A549 (cell line): ENCODE measurements around the gene SLC30A7. TPM values are rescaled to one million over a fixed set of nuclear protein-coding genes. Genes with fewer than 3 reads are reported as not detected.

Experiments used
- ATAC-seq, 2 experiments: fragments of 200-7000 bp in 1 of 2; fragments of >200 bp in 1 of 2; cut with Nextera tagmentation in 1 of 2; cut with Tn5 transposase in 1 of 2; 3 replicates each; pipeline versions ENCODE4 v1.8.0 to v1.9.1; 2018 to 2020; ENCODE audit warnings: mild to moderate bottlenecking in 1 of 2, moderate library complexity in 1 of 2
- CTCF ChIA-PET: fragments of 300-600 bp; sonication (Branson Sonifier 250); formaldehyde crosslinking; extraction: SDS; loops from one replicate; lab custom pipeline; 2021; ENCODE audit warnings: antibody characterized with exemption, inconsistent platforms; lab: Yijun Ruan, JAX
- POLR2A ChIA-PET: fragments of 350-600 bp; formaldehyde crosslinking; extraction: SDS; loops from one replicate; lab custom pipeline; 2021; ENCODE audit warnings: antibody characterized with exemption, inconsistent platforms; lab: Yijun Ruan, JAX
- DNase-seq, 2 experiments: peaks; one replicate each; pipeline versions ENCODE4 v3.0.0 to v3.0.0-alpha.2; 2011 to 2016; ENCODE audit warnings: low read depth in 1 of 2, low spot score in 1 of 2
- FAIRE-seq: peaks from 2 replicates; lab custom pipeline; 2011; peaks lifted over from hg19 to GRCh38; lab: Jason Lieb, UNC
- H3K27ac ChIP-seq, 2 experiments: fragments of >200 bp; sonication (Bioruptor Twin); formaldehyde crosslinking; 3 replicates each; pipeline ENCODE4 v1.5.1; 2016 to 2017
- H3K4me1 ChIP-seq: fragments of >200 bp; sonication (Bioruptor Twin); formaldehyde crosslinking; 3 replicates; pipeline ENCODE4 v1.6.1; 2016
- H3K4me2 ChIP-seq: fragments of >200 bp; sonication (Bioruptor Twin); formaldehyde crosslinking; 3 replicates; pipeline ENCODE4 v1.6.1; 2016
- H3K4me3 ChIP-seq: fragments of >200 bp; sonication (Bioruptor Twin); formaldehyde crosslinking; 3 replicates; pipeline ENCODE4 v1.5.1; 2016
- H3K9me3 ChIP-seq: fragments of >200 bp; sonication (Bioruptor Twin); formaldehyde crosslinking; 3 replicates; pipeline ENCODE4 v1.6.1; 2016
- CBX2 ChIP-seq: fragments of 200-600 bp; sonication (generic); IDR thresholded peaks from 2 replicates; pipeline ENCODE4 v1.6.1; 2016; ENCODE audit warnings: low read depth, mild to moderate bottlenecking, borderline replicate concordance
- CHD4 ChIP-seq: fragments of 200-600 bp; sonication (generic); IDR thresholded peaks from 2 replicates; pipeline ENCODE4 v1.6.1; 2016; ENCODE audit warnings: antibody characterized with exemption, mild to moderate bottlenecking, borderline replicate concordance
- FOSB ChIP-seq: fragments of 250-450 bp; sonication (Bioruptor Pico); IDR thresholded peaks from 2 replicates; pipeline ENCODE4 v1.5.0; 2020; ENCODE audit warnings: mild to moderate bottlenecking, moderate library complexity
- FOXS1 ChIP-seq: fragments of 250-450 bp; sonication (Bioruptor Pico); IDR thresholded peaks from 2 replicates; pipeline ENCODE4 v1.5.0; 2020; ENCODE audit warnings: mild to moderate bottlenecking, moderate library complexity
- GATA3 ChIP-seq: IDR thresholded peaks from 2 replicates; pipeline ENCODE4 v1.6.1; 2012; ENCODE audit warnings: borderline replicate concordance
- HOXA7 ChIP-seq: fragments of 250-450 bp; sonication (Bioruptor Pico); IDR thresholded peaks from 2 replicates; pipeline ENCODE4 v1.5.0; 2020; ENCODE audit warnings: mild to moderate bottlenecking, moderate library complexity
- HOXB5 ChIP-seq: fragments of 250-450 bp; sonication (Bioruptor Pico); IDR thresholded peaks from 2 replicates; pipeline ENCODE4 v1.5.0; 2020; ENCODE audit warnings: mild to moderate bottlenecking, moderate library complexity
- JUN ChIP-seq, 2 experiments: fragments of >200 bp; sonication (Bioruptor Twin); formaldehyde crosslinking; IDR thresholded peaks; 2 replicates in 1 of 2; 3 replicates in 1 of 2; pipeline ENCODE4 v1.6.1; 2016 to 2017
- KDM5A ChIP-seq: fragments of 200-600 bp; sonication (generic); IDR thresholded peaks from 2 replicates; pipeline ENCODE4 v1.6.1; 2016; ENCODE audit warnings: antibody characterized with exemption, mild to moderate bottlenecking
- MAX ChIP-seq: IDR thresholded peaks from 2 replicates; pipeline ENCODE4 v1.6.1; 2012
- MYC ChIP-seq: IDR thresholded peaks from 2 replicates; pipeline ENCODE4 v1.6.1; 2012; ENCODE audit warnings: mild to moderate bottlenecking, inconsistent platforms, low read length, improper control_type of control experiment, borderline replicate concordance
- NFE2L2 ChIP-seq: fragments of 150-350 bp; conservative IDR thresholded peaks from 2 replicates; pipeline ENCODE4 v1.6.1; 2014; ENCODE audit warnings: low read length
- POLR2A ChIP-seq: IDR thresholded peaks from 2 replicates; pipeline ENCODE4 v1.6.1; 2012; ENCODE audit warnings: mild to moderate bottlenecking, low read length
- RAD21 ChIP-seq, 2 experiments: fragments of >200 bp in 1 of 2; sonication (Bioruptor Twin) in 1 of 2; formaldehyde crosslinking in 1 of 2; IDR thresholded peaks in 1 of 2; conservative IDR thresholded peaks in 1 of 2; 2 replicates in 1 of 2; 3 replicates in 1 of 2; pipeline ENCODE4 v1.6.1; 2012 to 2018; ENCODE audit warnings: inconsistent platforms in 1 of 2
- SREBF2 ChIP-seq: fragments of 450-650 bp; IDR thresholded peaks from 2 replicates; pipeline ENCODE4 v1.6.1; 2014; ENCODE audit warnings: mild to moderate bottlenecking, moderate library complexity
- TFCP2L1 ChIP-seq: fragments of 250-450 bp; sonication (Bioruptor Pico); IDR thresholded peaks from 2 replicates; pipeline ENCODE4 v1.5.0; 2021; ENCODE audit warnings: mild to moderate bottlenecking
- TP53 ChIP-seq: fragments of 250-450 bp; sonication (Bioruptor Pico); IDR thresholded peaks from 2 replicates; pipeline ENCODE4 v1.5.0; 2021; ENCODE audit warnings: mild to moderate bottlenecking, moderate library complexity
- ZC3H11A ChIP-seq: fragments of 450-650 bp; IDR thresholded peaks from 2 replicates; pipeline ENCODE4 v1.6.1; 2014; ENCODE audit warnings: antibody characterized with exemption, mild to moderate bottlenecking
- WGBS: methylation state at CpG from one replicate; pipeline ENCODE4 v1.1.6; 2017; ENCODE audit errors: missing lambda C conversion rate; 5-methylcytosine and 5-hydroxymethylcytosine counted together
- polyA plus RNA-seq, 4 experiments: library from polyadenylated mRNA; depleted of rRNA in 3 of 4; stranded (reverse); fragments of >200 nt; fragmentation: RNase III in 1 of 4; extraction: RNeasy Plus Mini Kit Qiagen cat#74134 plus additional on column Dnase treatment in 1 of 4; gene quantifications; 2 replicates in 3 of 4; 3 replicates in 1 of 4; pipeline ENCODE4 v1.2.3, GENCODE V29; 2011 to 2017
- TF ChIP-seq, protein P1 (sequence below): IDR thresholded peaks from 2 replicates; pipeline ENCODE4 v1.6.1; 2012
- TF ChIP-seq, protein P2 (sequence below): fragments of 150-350 bp; IDR thresholded peaks from 2 replicates; pipeline ENCODE4 v1.6.1; 2014; ENCODE audit warnings: low read depth, mild to moderate bottlenecking, low read length
- TF ChIP-seq, protein P3 (sequence below): fragments of 450-650 bp; IDR thresholded peaks from 2 replicates; pipeline ENCODE4 v1.6.1; 2014; ENCODE audit warnings: antibody characterized with exemption

Gene SLC30A7
- polyA plus RNA-seq, 2 of the 4 experiments (the other 2 are of a cell fraction), result 4.3 to 9.6 TPM

DNA sequence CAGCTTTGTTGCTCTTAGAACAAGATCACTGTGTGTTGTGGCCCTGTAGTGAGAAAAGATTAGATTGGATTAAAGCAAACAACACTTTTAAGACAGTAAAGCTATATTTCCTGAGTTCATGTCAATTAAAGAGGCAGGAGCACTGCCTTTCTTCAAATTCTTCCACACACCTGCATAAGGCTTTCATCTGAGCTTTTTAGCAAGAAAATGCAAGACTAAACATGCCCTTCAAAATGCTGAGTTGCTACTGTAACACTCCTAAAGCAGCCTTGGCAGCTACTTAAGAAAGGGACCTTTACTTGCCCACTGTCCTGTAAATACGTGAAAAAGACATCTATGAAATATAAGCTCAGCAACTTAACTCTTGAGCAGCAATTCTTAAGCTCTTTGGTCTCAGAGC, 117.9 kb downstream of the SLC30A7 start:
- H3K27ac ChIP-seq, result no peak overlapping the region
- ATAC-seq (no peak), DNase-seq (no peak), FAIRE-seq (no peak)
- no peaks in the 10 kb centered on the region for H3K9me3 ChIP-seq
- ChIA-PET POLR2A (no interaction called here), CTCF (no interaction called here)
- H3K4me2 ChIP-seq, result no peak overlapping the region
- H3K4me1 ChIP-seq, result no peaks in the 10 kb centered on the region
- WGBS, result 96% methylated on average over 1 of the region's 1 CpG
- no peak overlapping the region for H3K4me3 ChIP-seq
- TF ChIP-seq, protein P1, sequence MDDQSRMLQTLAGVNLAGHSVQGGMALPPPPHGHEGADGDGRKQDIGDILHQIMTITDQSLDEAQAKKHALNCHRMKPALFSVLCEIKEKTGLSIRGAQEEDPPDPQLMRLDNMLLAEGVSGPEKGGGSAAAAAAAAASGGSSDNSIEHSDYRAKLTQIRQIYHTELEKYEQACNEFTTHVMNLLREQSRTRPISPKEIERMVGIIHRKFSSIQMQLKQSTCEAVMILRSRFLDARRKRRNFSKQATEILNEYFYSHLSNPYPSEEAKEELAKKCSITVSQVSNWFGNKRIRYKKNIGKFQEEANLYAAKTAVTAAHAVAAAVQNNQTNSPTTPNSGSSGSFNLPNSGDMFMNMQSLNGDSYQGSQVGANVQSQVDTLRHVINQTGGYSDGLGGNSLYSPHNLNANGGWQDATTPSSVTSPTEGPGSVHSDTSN, result no peak
- TF ChIP-seq TFCP2L1, result no peak
- no peak for TF ChIP-seq FOSB
- TF ChIP-seq MAX, result no peak
- no peak for TF ChIP-seq CBX2
- TF ChIP-seq, protein P2, sequence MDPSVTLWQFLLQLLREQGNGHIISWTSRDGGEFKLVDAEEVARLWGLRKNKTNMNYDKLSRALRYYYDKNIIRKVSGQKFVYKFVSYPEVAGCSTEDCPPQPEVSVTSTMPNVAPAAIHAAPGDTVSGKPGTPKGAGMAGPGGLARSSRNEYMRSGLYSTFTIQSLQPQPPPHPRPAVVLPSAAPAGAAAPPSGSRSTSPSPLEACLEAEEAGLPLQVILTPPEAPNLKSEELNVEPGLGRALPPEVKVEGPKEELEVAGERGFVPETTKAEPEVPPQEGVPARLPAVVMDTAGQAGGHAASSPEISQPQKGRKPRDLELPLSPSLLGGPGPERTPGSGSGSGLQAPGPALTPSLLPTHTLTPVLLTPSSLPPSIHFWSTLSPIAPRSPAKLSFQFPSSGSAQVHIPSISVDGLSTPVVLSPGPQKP, result no peak
- TF ChIP-seq CHD4, result no peak
- TF ChIP-seq KDM5A, result no peak

DNA sequence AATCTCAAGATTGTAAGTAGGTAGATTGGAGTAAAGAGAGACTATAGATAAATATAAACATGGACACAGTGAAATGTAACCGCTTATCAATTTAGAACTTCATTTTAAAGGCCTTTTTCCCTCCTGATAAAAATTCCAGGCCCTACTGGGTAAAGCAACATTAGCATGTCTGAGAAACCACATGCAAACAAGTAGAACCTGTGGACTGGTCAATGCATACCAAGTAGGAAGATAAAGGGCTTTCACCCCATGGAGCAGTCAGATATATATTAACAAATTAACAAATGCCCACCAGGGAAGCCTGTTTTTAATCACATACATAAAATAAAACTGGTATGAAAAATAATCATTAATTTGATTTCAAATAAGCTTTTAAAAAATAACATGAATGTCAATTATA, 121.6 kb downstream of the SLC30A7 start:
- no peaks in the 10 kb centered on the region for H3K4me1 ChIP-seq
- H3K27ac ChIP-seq, result no peak overlapping the region
- WGBS, result 97% methylated on average over 1 of the region's 1 CpG
- POLR2A ChIA-PET, result no interaction called here
- H3K4me2 ChIP-seq, result no peak overlapping the region
- DNase-seq (no peak), FAIRE-seq (no peak), ATAC-seq (no peak)
- CTCF ChIA-PET, result no interaction called here
- H3K4me3 ChIP-seq, result no peak overlapping the region
- H3K9me3 ChIP-seq, result no peaks in the 10 kb centered on the region
- no peak for TF ChIP-seq FOXS1 (CRISPR knock-in tag)
- TF ChIP-seq ZC3H11A, result no peak
- no peak for TF ChIP-seq HOXB5 (CRISPR knock-in tag)
- no peak for TF ChIP-seq POLR2A
- no peak for TF ChIP-seq TP53 (CRISPR knock-in tag)
- TF ChIP-seq NFE2L2, result no peak
- no peak for TF ChIP-seq SREBF2
- TF ChIP-seq HOXA7 (CRISPR knock-in tag), result no peak
- TF ChIP-seq, all 56 proteins: peak for 0

DNA sequence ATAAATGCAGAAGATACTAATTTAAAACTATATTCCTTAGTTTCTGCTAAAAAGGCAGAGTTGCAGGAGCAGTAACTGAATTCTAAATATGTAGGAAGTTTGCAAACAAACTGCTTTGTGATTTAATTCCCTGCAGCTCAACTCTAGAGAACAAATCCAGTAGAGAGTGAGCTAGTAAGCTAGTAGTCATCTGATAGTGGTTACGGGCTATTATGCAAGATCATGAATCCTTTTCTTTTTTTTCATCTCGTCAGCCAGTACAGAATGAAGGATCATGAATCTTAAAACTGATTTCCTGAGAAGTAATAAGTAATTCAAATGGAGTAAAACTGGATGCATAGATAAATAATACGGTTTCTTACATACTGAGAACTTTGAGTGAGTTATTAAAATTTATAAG, 126.4 kb downstream of the SLC30A7 start:
- Histone ChIP-seq H3K4me2 (no peak overlapping the region), H3K27ac (no peak overlapping the region)
- no peak for DNase-seq
- WGBS, result 86% methylated on average over 3 of the region's 3 CpGs
- ATAC-seq, result no peak
- TF ChIP-seq, protein P3, sequence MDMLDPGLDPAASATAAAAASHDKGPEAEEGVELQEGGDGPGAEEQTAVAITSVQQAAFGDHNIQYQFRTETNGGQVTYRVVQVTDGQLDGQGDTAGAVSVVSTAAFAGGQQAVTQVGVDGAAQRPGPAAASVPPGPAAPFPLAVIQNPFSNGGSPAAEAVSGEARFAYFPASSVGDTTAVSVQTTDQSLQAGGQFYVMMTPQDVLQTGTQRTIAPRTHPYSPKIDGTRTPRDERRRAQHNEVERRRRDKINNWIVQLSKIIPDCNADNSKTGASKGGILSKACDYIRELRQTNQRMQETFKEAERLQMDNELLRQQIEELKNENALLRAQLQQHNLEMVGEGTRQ, result no peak
- TF ChIP-seq MYC (no peak), JUN (IDR thresholded peaks at IDR 0.05) (no peak), RAD21 (conservative IDR thresholded peaks at IDR 0.05 in 1 of 2, IDR thresholded peaks at IDR 0.05 in 1 of 2) (no peak), GATA3 (no peak)
- TF ChIP-seq, all 56 proteins: peak for 0
- POLR2A ChIA-PET, result no interaction called here
- FAIRE-seq, result no peak
- no peaks in the 10 kb centered on the region for H3K9me3 ChIP-seq
- H3K4me3 ChIP-seq, result no peak overlapping the region
- CTCF ChIA-PET, result no interaction called here
- peaks cover 15% of the 10 kb centered on the region; the same call in 2 of the 3 replicates for H3K4me1 ChIP-seq
